ENCODE results near the gene GP2.
"Not testable (repeated sequence)": the region's sequence is repeated elsewhere in the genome, so short reads cannot be mapped to it uniquely, and the experiment has no call there.

GP2 gene

DNA sequence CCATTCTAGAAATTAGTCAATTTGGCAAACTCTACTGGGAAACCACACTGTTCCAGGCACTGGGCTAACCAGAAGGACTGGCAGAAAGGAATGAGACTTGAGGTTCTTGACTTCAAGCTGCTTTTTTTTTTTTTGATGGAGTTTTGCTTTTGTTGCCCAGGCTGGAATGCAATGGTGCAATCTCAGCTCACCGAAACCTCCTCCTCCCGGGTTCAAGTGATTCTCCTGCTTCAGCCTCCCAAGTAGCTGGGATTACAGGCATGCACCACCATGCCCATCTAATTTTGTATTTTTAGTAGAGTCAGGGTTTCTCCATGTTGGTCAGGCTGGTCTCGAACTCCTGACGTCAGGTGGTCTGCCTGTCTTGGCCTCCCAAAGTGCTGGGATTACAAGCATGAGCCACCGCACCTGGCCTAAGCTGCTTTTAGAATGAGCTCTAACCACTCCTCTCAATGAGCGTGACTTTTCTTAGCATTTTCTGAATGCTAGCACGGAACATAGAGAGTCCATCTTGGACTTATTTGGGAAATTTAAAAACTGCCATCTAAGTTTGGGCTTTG lies 14.7 kb downstream of the GP2 start:
- not testable (repeated sequence) for H2BK12ac ChIP-seq (ENCODE audit: low read length in 2 of 2); H3K36me3 ChIP-seq (ENCODE audit: control insufficient read depth in 1 of 2, insufficient read depth in 2 of 2, low read depth in 1 of 2, low read length in 2 of 2); H3K9ac ChIP-seq (ENCODE audit: low read length); H2BK5ac ChIP-seq (ENCODE audit: low read depth, low read length, poor library complexity, severe bottlenecking); H4K8ac ChIP-seq (ENCODE audit: low read length); H3K23ac ChIP-seq (ENCODE audit: low read length in 2 of 2); H3K4me1 ChIP-seq (ENCODE audit: control insufficient read depth, insufficient read depth, low read depth, low read length); H3K14ac ChIP-seq (ENCODE audit: low read length in 2 of 2); DNase-seq; H2AFZ ChIP-seq (ENCODE audit: low read depth, low read length); H3K27ac ChIP-seq (ENCODE audit: low read length, poor library complexity, severe bottlenecking); H3K18ac ChIP-seq (ENCODE audit: low read depth in 1 of 2, low read length in 2 of 2); H2BK120ac ChIP-seq (ENCODE audit: low read depth, low read length); H3K27me3 ChIP-seq (ENCODE audit: control insufficient read depth in 1 of 2, insufficient read depth in 1 of 2, low read length in 2 of 2); H3K4me2 ChIP-seq (ENCODE audit: low read length, poor library complexity, severe bottlenecking); H3K4me3 ChIP-seq (ENCODE audit: insufficient read depth in 1 of 2, low read depth in 1 of 2, low read length in 2 of 2); H2BK15ac ChIP-seq (ENCODE audit: low read depth, poor library complexity, severe bottlenecking); H3K79me1 ChIP-seq (replicated peaks; ENCODE audit: low read length, poor library complexity, severe bottlenecking); H3K4ac ChIP-seq (ENCODE audit: low read depth in 1 of 2, low read length in 2 of 2); H4K91ac ChIP-seq (ENCODE audit: low read length); H3K9me3 ChIP-seq (ENCODE audit: control insufficient read depth, low read length); H2AK5ac ChIP-seq (ENCODE audit: low read length, severe bottlenecking)
- WGBS = 77% methylated on average over 5 of the region's 7 CpGs

DNA sequence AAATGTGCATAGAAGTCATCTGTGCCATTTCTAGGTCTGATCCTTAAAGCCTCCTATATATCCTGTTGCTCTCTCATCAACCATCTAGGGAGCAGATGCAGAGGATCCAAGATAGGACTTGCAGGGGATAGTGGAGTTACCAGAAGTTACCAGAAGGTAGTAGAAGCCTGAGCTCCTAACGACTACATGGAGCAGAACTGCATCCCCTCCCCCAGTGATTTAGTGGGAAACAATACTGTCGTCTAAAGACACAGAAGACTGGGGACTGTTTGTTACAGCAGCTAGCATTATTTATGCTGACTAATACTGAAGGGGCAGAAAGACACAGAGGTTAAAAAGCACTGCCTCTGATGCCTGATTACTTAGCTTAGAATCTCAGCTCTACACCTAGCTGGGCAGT lies 15.8 kb downstream of the GP2 start:
- Histone ChIP-seq H3K4me2 (ENCODE audit: low read length, poor library complexity, severe bottlenecking) (no peak overlapping the region), H3K4me1 (ENCODE audit: control insufficient read depth, insufficient read depth, low read depth, low read length) (no peaks in the 10 kb centered on the region), H2BK120ac (ENCODE audit: low read depth, low read length) (no peak overlapping the region), H3K23ac (ENCODE audit: low read length in 2 of 2) (no peak overlapping the region), H3K9me3 (ENCODE audit: control insufficient read depth, low read length) (no peaks in the 10 kb centered on the region), H2BK15ac (ENCODE audit: low read depth, poor library complexity, severe bottlenecking) (no peak overlapping the region), H3K9ac (ENCODE audit: low read length) (no peak overlapping the region), H3K18ac (ENCODE audit: low read depth in 1 of 2, low read length in 2 of 2) (no peak overlapping the region), H4K8ac (ENCODE audit: low read length) (no peak overlapping the region), H3K79me1 (replicated peaks; ENCODE audit: low read length, poor library complexity, severe bottlenecking) (no peaks in the 10 kb centered on the region), H2BK12ac (ENCODE audit: low read length in 2 of 2) (no peak overlapping the region), H2AK5ac (ENCODE audit: low read length, severe bottlenecking) (no peak overlapping the region), H3K4me3 (ENCODE audit: insufficient read depth in 1 of 2, low read depth in 1 of 2, low read length in 2 of 2) (no peak overlapping the region), H3K14ac (ENCODE audit: low read length in 2 of 2) (no peak overlapping the region), H2AFZ (ENCODE audit: low read depth, low read length) (no peak overlapping the region), H4K91ac (ENCODE audit: low read length) (no peak overlapping the region), H2BK5ac (ENCODE audit: low read depth, low read length, poor library complexity, severe bottlenecking) (no peak overlapping the region), H3K27ac (ENCODE audit: low read length, poor library complexity, severe bottlenecking) (no peak overlapping the region), H3K27me3 (ENCODE audit: control insufficient read depth in 1 of 2, insufficient read depth in 1 of 2, low read length in 2 of 2) (peaks cover 0 to 9% of the 10 kb centered on the region in 2 experiments), H3K36me3 (ENCODE audit: control insufficient read depth in 1 of 2, insufficient read depth in 2 of 2, low read depth in 1 of 2, low read length in 2 of 2) (no peaks in the 10 kb centered on the region), H3K4ac (ENCODE audit: low read depth in 1 of 2, low read length in 2 of 2) (no peak overlapping the region)
- DNase-seq = no peak
- WGBS = 53% methylated on average over 2 of the region's 2 CpGs

DNA sequence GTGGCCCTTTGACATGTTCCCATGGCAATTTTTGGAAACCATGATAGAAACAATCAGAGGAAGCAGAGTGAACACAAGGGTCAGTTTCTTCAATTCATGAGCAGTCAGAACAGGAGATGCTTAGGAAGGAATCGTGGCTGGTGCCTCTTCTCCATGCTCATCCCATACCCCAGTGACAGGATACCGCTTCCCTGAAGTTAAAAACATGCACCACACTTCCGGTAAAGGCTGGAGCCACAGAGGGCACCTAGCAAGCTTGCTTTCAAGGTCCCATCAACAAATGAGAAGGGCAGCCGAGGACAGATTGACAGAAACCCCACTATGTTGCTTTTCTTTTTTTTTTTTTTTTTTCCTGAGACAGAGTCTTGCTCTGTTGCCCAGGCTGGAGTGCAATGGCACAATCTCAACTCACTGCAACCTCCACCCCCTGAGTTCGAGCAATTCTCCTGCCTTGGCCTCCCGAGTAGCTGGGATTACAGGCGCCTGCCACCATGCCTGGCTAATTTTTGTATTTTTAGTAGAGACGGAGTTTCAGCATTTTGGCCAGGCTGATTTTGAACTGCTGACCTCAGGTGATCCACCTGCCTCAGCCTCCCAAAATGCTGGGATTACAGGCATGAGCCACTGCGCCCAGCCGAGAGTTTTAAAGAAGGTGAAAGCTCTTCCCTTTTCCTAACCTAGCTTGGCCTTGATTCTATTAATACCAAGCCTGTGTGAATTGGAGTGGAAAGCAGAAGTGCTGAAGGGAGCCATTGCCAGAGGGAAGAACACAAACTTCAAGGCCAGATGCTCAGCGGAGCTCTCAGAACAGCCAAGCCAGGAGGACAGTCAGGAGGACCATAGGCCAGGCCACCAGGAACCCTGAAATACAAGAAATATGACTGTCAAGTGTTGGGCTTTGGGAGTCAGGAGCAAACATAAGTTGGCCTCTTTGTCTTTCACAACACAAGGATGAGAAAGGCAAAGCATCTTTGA lies 16.6 kb downstream of the GP2 start:
- Histone ChIP-seq H3K4me2 (ENCODE audit: low read length, poor library complexity, severe bottlenecking) (no peak overlapping the region), H3K4me3 (ENCODE audit: insufficient read depth in 1 of 2, low read depth in 1 of 2, low read length in 2 of 2) (no peak overlapping the region), H4K8ac (ENCODE audit: low read length) (no peak overlapping the region), H3K14ac (ENCODE audit: low read length in 2 of 2) (no peak overlapping the region), H2AFZ (ENCODE audit: low read depth, low read length) (no peak overlapping the region), H3K36me3 (ENCODE audit: control insufficient read depth in 1 of 2, insufficient read depth in 2 of 2, low read depth in 1 of 2, low read length in 2 of 2) (no peaks in the 10 kb centered on the region), H2BK120ac (ENCODE audit: low read depth, low read length) (no peak overlapping the region), H3K79me1 (replicated peaks; ENCODE audit: low read length, poor library complexity, severe bottlenecking) (no peaks in the 10 kb centered on the region), H3K27me3 (ENCODE audit: control insufficient read depth in 1 of 2, insufficient read depth in 1 of 2, low read length in 2 of 2) (peaks cover 0 to 9% of the 10 kb centered on the region in 2 experiments), H3K23ac (ENCODE audit: low read length in 2 of 2) (no peak overlapping the region), H4K91ac (ENCODE audit: low read length) (no peak overlapping the region), H3K4ac (ENCODE audit: low read depth in 1 of 2, low read length in 2 of 2) (no peak overlapping the region), H2BK12ac (ENCODE audit: low read length in 2 of 2) (no peak overlapping the region), H3K18ac (ENCODE audit: low read depth in 1 of 2, low read length in 2 of 2) (no peak overlapping the region), H3K9me3 (ENCODE audit: control insufficient read depth, low read length) (no peaks in the 10 kb centered on the region), H3K4me1 (ENCODE audit: control insufficient read depth, insufficient read depth, low read depth, low read length) (no peaks in the 10 kb centered on the region), H2BK5ac (ENCODE audit: low read depth, low read length, poor library complexity, severe bottlenecking) (no peak overlapping the region), H2BK15ac (ENCODE audit: low read depth, poor library complexity, severe bottlenecking) (no peak overlapping the region), H2AK5ac (ENCODE audit: low read length, severe bottlenecking) (no peak overlapping the region), H3K27ac (ENCODE audit: low read length, poor library complexity, severe bottlenecking) (no peak overlapping the region), H3K9ac (ENCODE audit: low read length) (no peak overlapping the region)
- 64% methylated on average over 9 of the region's 11 CpGs for WGBS
- no peak for DNase-seq

DNA sequence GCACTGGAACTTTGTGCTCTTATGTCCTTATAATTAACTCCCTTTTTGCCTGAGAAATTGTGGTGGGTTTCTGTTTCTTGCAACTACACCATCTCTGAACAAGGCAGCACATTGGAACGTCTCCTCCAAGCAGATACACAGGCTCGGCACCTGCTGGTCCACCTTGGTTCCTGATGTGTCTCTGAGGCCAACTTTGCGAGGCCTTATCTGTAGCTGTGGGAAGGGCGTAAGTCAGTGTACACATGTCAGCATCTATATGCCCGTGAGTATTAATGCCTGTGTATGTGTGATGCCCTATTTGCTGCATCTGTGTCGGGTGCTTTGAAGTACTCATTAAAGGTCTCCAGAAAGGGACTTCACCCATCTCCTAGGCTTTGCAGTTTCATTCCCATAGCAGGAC lies 17.5 kb downstream of the GP2 start:
- Histone ChIP-seq H3K4me1 (ENCODE audit: control insufficient read depth, insufficient read depth, low read depth, low read length) (no peaks in the 10 kb centered on the region), H3K79me1 (replicated peaks; ENCODE audit: low read length, poor library complexity, severe bottlenecking) (no peaks in the 10 kb centered on the region), H3K36me3 (ENCODE audit: control insufficient read depth in 1 of 2, insufficient read depth in 2 of 2, low read depth in 1 of 2, low read length in 2 of 2) (no peaks in the 10 kb centered on the region), H4K91ac (ENCODE audit: low read length) (no peak overlapping the region), H2BK15ac (ENCODE audit: low read depth, poor library complexity, severe bottlenecking) (no peak overlapping the region), H3K27ac (ENCODE audit: low read length, poor library complexity, severe bottlenecking) (no peak overlapping the region), H3K4me2 (ENCODE audit: low read length, poor library complexity, severe bottlenecking) (no peak overlapping the region), H3K14ac (ENCODE audit: low read length in 2 of 2) (no peak overlapping the region), H2AFZ (ENCODE audit: low read depth, low read length) (no peak overlapping the region), H3K9me3 (ENCODE audit: control insufficient read depth, low read length) (no peaks in the 10 kb centered on the region), H3K4me3 (ENCODE audit: insufficient read depth in 1 of 2, low read depth in 1 of 2, low read length in 2 of 2) (no peak overlapping the region), H3K4ac (ENCODE audit: low read depth in 1 of 2, low read length in 2 of 2) (no peak overlapping the region), H3K27me3 (ENCODE audit: control insufficient read depth in 1 of 2, insufficient read depth in 1 of 2, low read length in 2 of 2) (peaks cover 0 to 9% of the 10 kb centered on the region in 2 experiments), H2BK5ac (ENCODE audit: low read depth, low read length, poor library complexity, severe bottlenecking) (no peak overlapping the region), H3K9ac (ENCODE audit: low read length) (no peak overlapping the region), H4K8ac (ENCODE audit: low read length) (no peak overlapping the region), H2BK12ac (ENCODE audit: low read length in 2 of 2) (no peak overlapping the region), H3K18ac (ENCODE audit: low read depth in 1 of 2, low read length in 2 of 2) (no peak overlapping the region), H2BK120ac (ENCODE audit: low read depth, low read length) (no peak overlapping the region), H2AK5ac (ENCODE audit: low read length, severe bottlenecking) (no peak overlapping the region), H3K23ac (ENCODE audit: low read length in 2 of 2) (no peak overlapping the region)
- whole genome bisulfite sequencing = 79% methylated on average over 6 of the region's 6 CpGs
- no peak for DNase-seq
